ENCODE measurements around the gene MTURN. TPM values are rescaled to one million over a fixed set of nuclear protein-coding genes. Genes with fewer than 3 reads are reported as not detected.

Gene MTURN
- polyA plus RNA-seq, 2 donors = 7.7 to 9.9 TPM

GRCh38 chr7:30173058-30173897 is 38.5 kb downstream of the MTURN start:
- WGBS, 2 donors = 30 to 42% methylated on average over 13 of the region's 13 CpGs
- H3K27me3 ChIP-seq (ENCODE audit: control insufficient read depth in 1 of 2, insufficient read depth in 2 of 2, low read length in 2 of 2) = no peaks in the 10 kb centered on the region
- no peaks in the 10 kb centered on the region for H3K36me3 ChIP-seq (ENCODE audit: control insufficient read depth in 2 of 2, insufficient read depth in 2 of 2, low read length in 1 of 2)
- no peak overlapping the region for H3K4me3 ChIP-seq (ENCODE audit: low read depth in 1 of 2, low read length in 2 of 2)
- H3K27ac ChIP-seq (ENCODE audit: low read depth in 2 of 2, low read length in 1 of 2) = peak overlapping the region; percentile 63 to 78
- H3K9me3 ChIP-seq (ENCODE audit: control insufficient read depth in 2 of 2, insufficient read depth in 1 of 2, low read depth in 1 of 2, low read length in 1 of 2) = no peaks in the 10 kb centered on the region
- H3K4me1 ChIP-seq (ENCODE audit: control insufficient read depth in 2 of 2, insufficient read depth in 2 of 2, low read length in 1 of 2) = peaks cover 3 to 11% of the 10 kb centered on the region in 2 donors

- no peaks in the 10 kb centered on the region for H3K9me3 ChIP-seq (ENCODE audit: control insufficient read depth in 2 of 2, insufficient read depth in 1 of 2, low read depth in 1 of 2, low read length in 1 of 2)
- H3K36me3 ChIP-seq (ENCODE audit: control insufficient read depth in 2 of 2, insufficient read depth in 2 of 2, low read length in 1 of 2) = no peaks in the 10 kb centered on the region
- no peak overlapping the region for H3K4me3 ChIP-seq (ENCODE audit: low read depth in 1 of 2, low read length in 2 of 2)
- H3K4me1 ChIP-seq (ENCODE audit: control insufficient read depth in 2 of 2, insufficient read depth in 2 of 2, low read length in 1 of 2) = peaks cover 3 to 6% of the 10 kb centered on the region in 2 donors
- H3K27me3 ChIP-seq (ENCODE audit: control insufficient read depth in 1 of 2, insufficient read depth in 2 of 2, low read length in 2 of 2) = no peaks in the 10 kb centered on the region
- WGBS, 2 donors = 62 to 64% methylated on average over 3 of the region's 3 CpGs
- H3K27ac ChIP-seq (ENCODE audit: low read depth in 2 of 2, low read length in 1 of 2) = no peak overlapping the region
Observed at GRCh38 chr7:30175180-30175579, 40.4 kb downstream of the MTURN start.

GRCh38 chr7:30175636-30176147 is 40.9 kb downstream of the MTURN start:
- 88% methylated on average over 7 of the region's 7 CpGs for WGBS, 2 donors
- Histone ChIP-seq H3K27me3 (ENCODE audit: control insufficient read depth in 1 of 2, insufficient read depth in 2 of 2, low read length in 2 of 2) (no peaks in the 10 kb centered on the region), H3K4me1 (ENCODE audit: control insufficient read depth in 2 of 2, insufficient read depth in 2 of 2, low read length in 1 of 2) (peaks cover 3 to 6% of the 10 kb centered on the region in 2 donors), H3K4me3 (ENCODE audit: low read depth in 1 of 2, low read length in 2 of 2) (no peak overlapping the region), H3K9me3 (ENCODE audit: control insufficient read depth in 2 of 2, insufficient read depth in 1 of 2, low read depth in 1 of 2, low read length in 1 of 2) (no peaks in the 10 kb centered on the region), H3K27ac (ENCODE audit: low read depth in 2 of 2, low read length in 1 of 2) (no peak overlapping the region), H3K36me3 (ENCODE audit: control insufficient read depth in 2 of 2, insufficient read depth in 2 of 2, low read length in 1 of 2) (no peaks in the 10 kb centered on the region)

GRCh38 chr7:30176463-30177109 is 41.8 kb downstream of the MTURN start:
- Histone ChIP-seq H3K27ac (ENCODE audit: low read depth in 2 of 2, low read length in 1 of 2) (no peak overlapping the region), H3K4me3 (ENCODE audit: low read depth in 1 of 2, low read length in 2 of 2) (no peak overlapping the region), H3K4me1 (ENCODE audit: control insufficient read depth in 2 of 2, insufficient read depth in 2 of 2, low read length in 1 of 2) (peaks cover 3 to 6% of the 10 kb centered on the region in 2 donors), H3K27me3 (ENCODE audit: control insufficient read depth in 1 of 2, insufficient read depth in 2 of 2, low read length in 2 of 2) (no peaks in the 10 kb centered on the region), H3K9me3 (ENCODE audit: control insufficient read depth in 2 of 2, insufficient read depth in 1 of 2, low read depth in 1 of 2, low read length in 1 of 2) (no peaks in the 10 kb centered on the region), H3K36me3 (ENCODE audit: control insufficient read depth in 2 of 2, insufficient read depth in 2 of 2, low read length in 1 of 2) (no peaks in the 10 kb centered on the region)
- WGBS, 2 donors = 66 to 78% methylated on average over 6 of the region's 6 CpGs

- H3K36me3 ChIP-seq (ENCODE audit: control insufficient read depth in 2 of 2, insufficient read depth in 2 of 2, low read length in 1 of 2) = no peaks in the 10 kb centered on the region
- H3K4me3 ChIP-seq (ENCODE audit: low read depth in 1 of 2, low read length in 2 of 2) = no peak overlapping the region
- H3K27ac ChIP-seq (ENCODE audit: low read depth in 2 of 2, low read length in 1 of 2) = no peak overlapping the region
- no peaks in the 10 kb centered on the region for H3K9me3 ChIP-seq (ENCODE audit: control insufficient read depth in 2 of 2, insufficient read depth in 1 of 2, low read depth in 1 of 2, low read length in 1 of 2)
- 96% methylated on average over 5 of the region's 5 CpGs for WGBS, 2 donors
- H3K27me3 ChIP-seq (ENCODE audit: control insufficient read depth in 1 of 2, insufficient read depth in 2 of 2, low read length in 2 of 2) = no peaks in the 10 kb centered on the region
- peaks cover 3 to 7% of the 10 kb centered on the region in 2 donors for H3K4me1 ChIP-seq (ENCODE audit: control insufficient read depth in 2 of 2, insufficient read depth in 2 of 2, low read length in 1 of 2)
Observed at GRCh38 chr7:30177186-30177585, 42.4 kb downstream of the MTURN start.

GRCh38 chr7:30177965-30178364 is 43.2 kb downstream of the MTURN start:
- Histone ChIP-seq H3K9me3 (ENCODE audit: control insufficient read depth in 2 of 2, insufficient read depth in 1 of 2, low read depth in 1 of 2, low read length in 1 of 2) (no peaks in the 10 kb centered on the region), H3K36me3 (ENCODE audit: control insufficient read depth in 2 of 2, insufficient read depth in 2 of 2, low read length in 1 of 2) (no peaks in the 10 kb centered on the region), H3K4me1 (ENCODE audit: control insufficient read depth in 2 of 2, insufficient read depth in 2 of 2, low read length in 1 of 2) (peaks cover 3 to 8% of the 10 kb centered on the region in 2 donors), H3K27me3 (ENCODE audit: control insufficient read depth in 1 of 2, insufficient read depth in 2 of 2, low read length in 2 of 2) (no peaks in the 10 kb centered on the region), H3K4me3 (ENCODE audit: low read depth in 1 of 2, low read length in 2 of 2) (no peak overlapping the region), H3K27ac (ENCODE audit: low read depth in 2 of 2, low read length in 1 of 2) (no peak overlapping the region)
- 50 to 68% methylated on average over 3 of the region's 3 CpGs for WGBS, 2 donors

GRCh38 chr7:30178748-30179436 is 44.1 kb downstream of the MTURN start:
- no peaks in the 10 kb centered on the region for H3K27me3 ChIP-seq (ENCODE audit: control insufficient read depth in 1 of 2, insufficient read depth in 2 of 2, low read length in 2 of 2)
- H3K36me3 ChIP-seq (ENCODE audit: control insufficient read depth in 2 of 2, insufficient read depth in 2 of 2, low read length in 1 of 2) = no peaks in the 10 kb centered on the region
- H3K27ac ChIP-seq (ENCODE audit: low read depth in 2 of 2, low read length in 1 of 2) = peak overlapping the region in 1 of 2 donors; percentile 21
- H3K4me3 ChIP-seq (ENCODE audit: low read depth in 1 of 2, low read length in 2 of 2) = no peak overlapping the region
- H3K4me1 ChIP-seq (ENCODE audit: control insufficient read depth in 2 of 2, insufficient read depth in 2 of 2, low read length in 1 of 2) = peaks cover 0 to 2% of the 10 kb centered on the region in 2 donors
- H3K9me3 ChIP-seq (ENCODE audit: control insufficient read depth in 2 of 2, insufficient read depth in 1 of 2, low read depth in 1 of 2, low read length in 1 of 2) = no peaks in the 10 kb centered on the region
- WGBS, 2 donors = 50 to 53% methylated on average over 3 of the region's 3 CpGs

GRCh38 chr7:30180718-30181117 is 45.9 kb downstream of the MTURN start:
- Histone ChIP-seq H3K36me3 (ENCODE audit: control insufficient read depth in 2 of 2, insufficient read depth in 2 of 2, low read length in 1 of 2) (no peaks in the 10 kb centered on the region), H3K9me3 (ENCODE audit: control insufficient read depth in 2 of 2, insufficient read depth in 1 of 2, low read depth in 1 of 2, low read length in 1 of 2) (no peaks in the 10 kb centered on the region), H3K4me1 (ENCODE audit: control insufficient read depth in 2 of 2, insufficient read depth in 2 of 2, low read length in 1 of 2) (peaks cover 0 to 2% of the 10 kb centered on the region in 2 donors), H3K27ac (ENCODE audit: low read depth in 2 of 2, low read length in 1 of 2) (no peak overlapping the region), H3K4me3 (ENCODE audit: low read depth in 1 of 2, low read length in 2 of 2) (no peak overlapping the region), H3K27me3 (ENCODE audit: control insufficient read depth in 1 of 2, insufficient read depth in 2 of 2, low read length in 2 of 2) (no peaks in the 10 kb centered on the region)
- WGBS, 2 donors = 56 to 74% methylated on average over 2 of the region's 2 CpGs

GRCh38 chr7:30181211-30181610 is 46.4 kb downstream of the MTURN start:
- 78 to 91% methylated on average over 6 of the region's 6 CpGs for WGBS, 2 donors
- no peaks in the 10 kb centered on the region for H3K9me3 ChIP-seq (ENCODE audit: control insufficient read depth in 2 of 2, insufficient read depth in 1 of 2, low read depth in 1 of 2, low read length in 1 of 2)
- H3K27ac ChIP-seq (ENCODE audit: low read depth in 2 of 2, low read length in 1 of 2) = no peak overlapping the region
- H3K27me3 ChIP-seq (ENCODE audit: control insufficient read depth in 1 of 2, insufficient read depth in 2 of 2, low read length in 2 of 2) = no peaks in the 10 kb centered on the region
- H3K4me3 ChIP-seq (ENCODE audit: low read depth in 1 of 2, low read length in 2 of 2) = no peak overlapping the region
- H3K4me1 ChIP-seq (ENCODE audit: control insufficient read depth in 2 of 2, insufficient read depth in 2 of 2, low read length in 1 of 2) = peaks cover 0 to 2% of the 10 kb centered on the region in 2 donors
- H3K36me3 ChIP-seq (ENCODE audit: control insufficient read depth in 2 of 2, insufficient read depth in 2 of 2, low read length in 1 of 2) = no peaks in the 10 kb centered on the region
